Fibroblast of lung (primary cell): ENCODE data around the gene IGDCC3.

Experiments used
- EZH2 ChIP-seq: IDR thresholded peaks from 2 replicates; pipeline ENCODE4 v1.5.1; 2012; ENCODE audit warnings: low read length, control low read depth, mild to moderate bottlenecking; ENCODE audit errors: missing control alignments
- TF ChIP-seq, protein P1 (sequence below), 2 donors: IDR thresholded peaks in 1 of 2; conservative IDR thresholded peaks in 1 of 2; 1 replicate in 1 of 2; 2 replicates in 1 of 2; pipeline ENCODE4 v1.5.1; 2011 to 2012; ENCODE audit warnings: low read length in 2 of 2, control low read depth in 1 of 2, inconsistent platforms in 1 of 2, low read depth in 1 of 2, mild to moderate bottlenecking in 1 of 2

- TF ChIP-seq, protein P1, sequence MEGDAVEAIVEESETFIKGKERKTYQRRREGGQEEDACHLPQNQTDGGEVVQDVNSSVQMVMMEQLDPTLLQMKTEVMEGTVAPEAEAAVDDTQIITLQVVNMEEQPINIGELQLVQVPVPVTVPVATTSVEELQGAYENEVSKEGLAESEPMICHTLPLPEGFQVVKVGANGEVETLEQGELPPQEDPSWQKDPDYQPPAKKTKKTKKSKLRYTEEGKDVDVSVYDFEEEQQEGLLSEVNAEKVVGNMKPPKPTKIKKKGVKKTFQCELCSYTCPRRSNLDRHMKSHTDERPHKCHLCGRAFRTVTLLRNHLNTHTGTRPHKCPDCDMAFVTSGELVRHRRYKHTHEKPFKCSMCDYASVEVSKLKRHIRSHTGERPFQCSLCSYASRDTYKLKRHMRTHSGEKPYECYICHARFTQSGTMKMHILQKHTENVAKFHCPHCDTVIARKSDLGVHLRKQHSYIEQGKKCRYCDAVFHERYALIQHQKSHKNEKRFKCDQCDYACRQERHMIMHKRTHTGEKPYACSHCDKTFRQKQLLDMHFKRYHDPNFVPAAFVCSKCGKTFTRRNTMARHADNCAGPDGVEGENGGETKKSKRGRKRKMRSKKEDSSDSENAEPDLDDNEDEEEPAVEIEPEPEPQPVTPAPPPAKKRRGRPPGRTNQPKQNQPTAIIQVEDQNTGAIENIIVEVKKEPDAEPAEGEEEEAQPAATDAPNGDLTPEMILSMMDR (conservative IDR thresholded peaks at IDR 0.05 in 1 of 2, IDR thresholded peaks at IDR 0.05 in 1 of 2; ENCODE audit: low read depth in 1 of 2, low read length in 2 of 2): no peak
- TF ChIP-seq EZH2: no peak
Observed at GRCh38 chr15:65338823-65339222, 39.0 kb downstream of the IGDCC3 start.
